GM19240 (cell line): ENCODE results near the gene MREG.
"Not testable (repeated sequence)": the region's sequence is repeated elsewhere in the genome, so short reads cannot be mapped to it uniquely, and the experiment has no call there.

ENCODE experiments used
- DNase-seq: peaks from one replicate; pipeline ENCODE4 v3.0.0; 2011; ENCODE audit warnings: low spot score; ENCODE audit not compliant: insufficient read length

The MREG gene

GRCh38 chr2:215961981-215962380 lies 51.4 kb downstream of the MREG start:
- no peak for DNase-seq

GRCh38 chr2:215958257-215958656 lies 55.1 kb downstream of the MREG start:
- no peak for DNase-seq

GRCh38 chr2:215957354-215958122 lies 55.8 kb downstream of the MREG start:
- not testable (repeated sequence) for DNase-seq

- DNase-seq, result no peak
Observed at GRCh38 chr2:215952860-215953637, 60.3 kb downstream of the MREG start.

- no peak for DNase-seq
Observed at GRCh38 chr2:215951558-215951957, 61.8 kb downstream of the MREG start.

GRCh38 chr2:215949991-215950404 lies 63.4 kb downstream of the MREG start:
- DNase-seq, result peak; percentile 11

GRCh38 chr2:215948051-215948450 lies 65.3 kb downstream of the MREG start:
- DNase-seq, result no peak

GRCh38 chr2:215946586-215946985 lies 66.8 kb downstream of the MREG start:
- no peak for DNase-seq

- DNase-seq, result no peak
Observed at GRCh38 chr2:215942194-215942593, 71.2 kb downstream of the MREG start.

- DNase-seq, result no peak
Observed at GRCh38 chr2:215941726-215942125, 71.6 kb downstream of the MREG start.

GRCh38 chr2:215940645-215941184 lies 72.6 kb downstream of the MREG start:
- DNase-seq, result no peak

GRCh38 chr2:215937190-215937589 lies 76.2 kb downstream of the MREG start:
- no peak for DNase-seq

- DNase-seq, result no peak
Observed at GRCh38 chr2:215933151-215933550, 80.2 kb downstream of the MREG start.

- DNase-seq, result peak; percentile 30
Observed at GRCh38 chr2:215931256-215931903, 82.0 kb downstream of the MREG start.

- DNase-seq, result no peak
Observed at GRCh38 chr2:215930505-215931253, 82.7 kb downstream of the MREG start.

GRCh38 chr2:215929602-215930335 lies 83.6 kb downstream of the MREG start:
- DNase-seq, result no peak

GRCh38 chr2:215928086-215928485 lies 85.3 kb downstream of the MREG start:
- no peak for DNase-seq

GRCh38 chr2:215926992-215927391 lies 86.4 kb downstream of the MREG start:
- DNase-seq, result not testable (repeated sequence)

- DNase-seq, result no peak
Observed at GRCh38 chr2:215921895-215922294, 91.5 kb downstream of the MREG start.
